SK-N-SH treated with all-trans-retinoic acid at 6 μM for 48 hours (cell line): ENCODE measurements around the gene KDM4C.

Experiments
- ESRRG ChIP-seq: fragments of 250-450 bp; sonication (Bioruptor Pico); IDR thresholded peaks from 2 replicates; pipeline ENCODE4 v1.6.1; 2021; ENCODE audit warnings: mild to moderate bottlenecking
- RARB ChIP-seq: fragments of 250-450 bp; sonication (Bioruptor Pico); IDR thresholded peaks from 2 replicates; pipeline ENCODE4 v1.8.0; 2021; ENCODE audit warnings: mild to moderate bottlenecking, moderate library complexity
- TSHZ2 ChIP-seq: fragments of 250-450 bp; sonication (Bioruptor Pico); IDR thresholded peaks from 2 replicates; pipeline ENCODE4 v1.5.0; 2020; ENCODE audit warnings: mild to moderate bottlenecking, moderate library complexity
- ZFP3 ChIP-seq: fragments of 250-450 bp; sonication (Bioruptor Pico); IDR thresholded peaks from 2 replicates; pipeline ENCODE4 v1.5.0; 2020; ENCODE audit warnings: mild to moderate bottlenecking, moderate library complexity
- ZNF565 ChIP-seq: fragments of 450-650 bp; formaldehyde crosslinking; conservative IDR thresholded peaks from 2 replicates; pipeline ENCODE4 v1.5.0; 2020; ENCODE audit warnings: low read depth, mild to moderate bottlenecking, moderate library complexity
- TF ChIP-seq, protein P1 (sequence below): fragments of 250-450 bp; sonication (Bioruptor Pico); IDR thresholded peaks from 2 replicates; pipeline ENCODE4 v1.8.0; 2020; ENCODE audit warnings: mild to moderate bottlenecking, moderate library complexity, borderline replicate concordance

DNA sequence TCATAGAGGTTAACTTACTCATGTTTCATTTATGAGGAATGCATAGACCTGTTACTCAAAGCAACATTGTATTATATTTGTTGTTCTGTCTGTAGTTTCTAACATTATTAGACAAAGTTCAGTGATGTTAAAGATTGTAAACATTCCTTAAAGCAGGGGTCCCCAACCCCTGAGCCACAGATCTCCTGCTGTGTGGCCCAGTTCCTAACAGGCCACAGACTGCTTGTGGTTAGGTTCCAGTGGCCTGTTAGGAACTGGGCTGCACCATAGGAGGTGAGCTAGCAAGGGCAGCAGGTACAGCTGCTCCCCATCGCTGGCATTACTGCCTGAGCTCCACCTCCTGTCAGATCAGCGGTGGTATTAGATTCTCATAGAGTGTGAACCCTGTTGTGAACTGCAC, 181.1 kb downstream of the KDM4C start:
- no peak for TF ChIP-seq TSHZ2
- TF ChIP-seq ZNF565 (CRISPR knock-in tag), result no peak
- no peak for TF ChIP-seq ESRRG (CRISPR knock-in tag)
- TF ChIP-seq ZFP3 (CRISPR knock-in tag), result no peak
- TF ChIP-seq RARB (CRISPR knock-in tag), result no peak
- TF ChIP-seq, protein P1, sequence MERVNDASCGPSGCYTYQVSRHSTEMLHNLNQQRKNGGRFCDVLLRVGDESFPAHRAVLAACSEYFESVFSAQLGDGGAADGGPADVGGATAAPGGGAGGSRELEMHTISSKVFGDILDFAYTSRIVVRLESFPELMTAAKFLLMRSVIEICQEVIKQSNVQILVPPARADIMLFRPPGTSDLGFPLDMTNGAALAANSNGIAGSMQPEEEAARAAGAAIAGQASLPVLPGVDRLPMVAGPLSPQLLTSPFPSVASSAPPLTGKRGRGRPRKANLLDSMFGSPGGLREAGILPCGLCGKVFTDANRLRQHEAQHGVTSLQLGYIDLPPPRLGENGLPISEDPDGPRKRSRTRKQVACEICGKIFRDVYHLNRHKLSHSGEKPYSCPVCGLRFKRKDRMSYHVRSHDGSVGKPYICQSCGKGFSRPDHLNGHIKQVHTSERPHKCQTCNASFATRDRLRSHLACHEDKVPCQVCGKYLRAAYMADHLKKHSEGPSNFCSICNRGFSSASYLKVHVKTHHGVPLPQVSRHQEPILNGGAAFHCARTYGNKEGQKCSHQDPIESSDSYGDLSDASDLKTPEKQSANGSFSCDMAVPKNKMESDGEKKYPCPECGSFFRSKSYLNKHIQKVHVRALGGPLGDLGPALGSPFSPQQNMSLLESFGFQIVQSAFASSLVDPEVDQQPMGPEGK (CRISPR knock-in tag), result no peak
